NCI-H146 treated with DMSO at 0.1 percent for 48 hours (cell line): ENCODE data around the gene RPL12.

ENCODE experiments used
- DNase-seq: peaks from one replicate; lab custom pipeline; 2025; ENCODE audit not compliant: unreplicated experiment; lab: John Stamatoyannopoulos, UW

RPL12 gene

DNA sequence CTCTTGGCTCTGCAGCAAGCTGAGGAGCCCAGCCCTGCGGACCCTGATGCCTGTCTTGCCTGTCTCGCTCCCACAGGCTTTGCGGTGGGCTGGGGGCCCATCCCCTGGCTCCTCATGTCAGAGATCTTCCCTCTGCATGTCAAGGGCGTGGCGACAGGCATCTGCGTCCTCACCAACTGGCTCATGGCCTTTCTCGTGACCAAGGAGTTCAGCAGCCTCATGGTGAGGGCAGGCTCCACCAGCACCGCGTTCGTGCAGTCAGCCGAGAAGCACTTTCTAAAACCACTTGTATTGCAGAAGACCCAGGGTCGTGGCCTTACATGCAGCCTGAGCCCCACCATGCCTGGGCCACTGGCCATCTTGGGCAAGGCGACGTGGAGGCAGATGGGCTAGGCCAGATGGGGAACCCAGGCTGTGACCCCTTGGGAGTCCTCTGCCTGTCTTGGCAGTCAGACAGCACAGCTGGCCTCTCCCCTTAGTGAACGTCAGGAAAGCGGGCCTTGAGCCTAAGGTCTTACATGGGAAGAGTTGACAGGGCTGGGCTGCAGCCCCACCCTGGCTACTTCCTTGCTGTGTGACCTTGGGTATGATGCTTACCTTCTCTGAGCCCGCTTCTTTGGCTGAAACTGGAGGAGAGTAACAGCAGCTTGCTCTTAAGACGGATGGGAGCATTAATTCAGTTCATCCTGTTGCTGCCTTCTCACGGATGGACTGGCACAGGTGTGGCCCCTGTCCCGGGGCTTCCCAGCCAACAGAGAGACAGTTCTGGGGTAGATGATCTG lies 45.7 kb downstream of the RPL12 start:
- DNase-seq = no peak

DNA sequence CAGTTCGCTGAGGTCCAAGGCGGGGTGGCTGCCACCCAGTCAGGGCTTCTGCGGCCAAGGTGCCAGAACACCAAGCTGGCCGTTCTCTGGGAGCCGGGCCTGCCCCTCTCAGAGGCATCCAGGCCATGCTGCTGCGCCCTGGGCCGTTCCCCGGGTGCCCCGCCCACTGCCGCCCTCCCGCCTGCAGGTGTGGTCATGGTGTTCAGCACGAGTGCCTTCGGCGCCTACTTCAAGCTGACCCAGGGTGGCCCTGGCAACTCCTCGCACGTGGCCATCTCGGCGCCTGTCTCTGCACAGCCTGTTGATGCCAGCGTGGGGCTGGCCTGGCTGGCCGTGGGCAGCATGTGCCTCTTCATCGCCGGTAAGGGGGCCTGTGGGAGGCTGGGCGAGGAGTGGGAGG lies 46.6 kb downstream of the RPL12 start:
- no peak for DNase-seq

DNA sequence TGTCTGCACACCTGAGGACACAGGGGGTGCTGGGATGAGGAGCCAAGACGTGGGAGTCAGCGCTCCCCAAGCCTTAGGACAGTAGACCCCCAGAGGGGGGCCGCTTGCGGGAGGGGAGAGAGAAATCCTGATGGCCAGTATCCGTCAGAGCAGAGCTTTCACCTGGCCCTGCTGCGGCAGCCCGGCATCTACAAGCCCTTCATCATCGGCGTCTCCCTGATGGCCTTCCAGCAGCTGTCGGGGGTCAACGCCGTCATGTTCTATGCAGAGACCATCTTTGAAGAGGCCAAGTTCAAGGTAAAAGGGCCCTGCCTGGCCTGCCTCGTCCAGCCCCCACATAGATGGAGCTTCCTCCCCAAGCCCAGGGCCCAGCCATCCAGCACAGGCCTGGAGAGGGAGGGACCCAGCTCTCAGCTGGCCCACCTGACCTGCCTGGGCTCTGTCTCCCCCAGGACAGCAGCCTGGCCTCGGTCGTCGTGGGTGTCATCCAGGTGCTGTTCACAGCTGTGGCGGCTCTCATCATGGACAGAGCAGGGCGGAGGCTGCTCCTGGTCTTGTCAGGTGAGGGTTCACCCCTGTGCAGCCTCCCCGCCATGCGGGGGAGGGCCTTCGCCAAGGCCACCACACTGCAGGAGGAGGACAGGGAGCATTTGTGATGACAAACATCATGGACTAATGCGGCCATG lies 47.6 kb downstream of the RPL12 start:
- DNase-seq = no peak

DNA sequence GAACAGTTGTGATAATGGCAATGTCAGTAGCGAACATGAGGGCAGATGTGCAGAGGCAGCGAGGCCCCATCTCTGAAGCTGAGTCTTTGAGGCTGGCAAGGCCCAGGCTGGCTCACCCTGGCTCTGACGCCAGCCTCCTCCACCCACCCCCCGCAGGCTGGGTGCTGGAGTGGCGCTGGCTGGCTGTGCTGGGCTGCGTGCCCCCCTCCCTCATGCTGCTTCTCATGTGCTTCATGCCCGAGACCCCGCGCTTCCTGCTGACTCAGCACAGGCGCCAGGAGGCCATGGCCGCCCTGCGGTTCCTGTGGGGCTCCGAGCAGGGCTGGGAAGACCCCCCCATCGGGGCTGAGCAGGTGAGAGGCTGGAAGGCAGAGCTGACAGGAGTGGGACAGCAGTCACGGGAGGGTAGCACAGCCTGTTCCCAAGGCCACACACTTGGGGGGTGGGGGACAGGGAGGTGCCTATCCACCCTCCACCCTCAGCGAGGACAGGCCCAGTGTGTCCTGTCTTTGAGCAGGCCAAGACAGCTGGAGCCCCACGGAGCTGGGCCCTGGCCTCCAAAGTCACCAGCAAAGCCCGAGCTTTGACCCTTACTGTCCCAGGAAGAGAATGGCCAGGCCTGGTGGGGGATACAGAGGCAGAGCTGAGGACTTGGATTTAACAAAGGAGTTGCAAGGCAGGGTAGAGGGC lies 48.7 kb downstream of the RPL12 start:
- no peak for DNase-seq

DNA sequence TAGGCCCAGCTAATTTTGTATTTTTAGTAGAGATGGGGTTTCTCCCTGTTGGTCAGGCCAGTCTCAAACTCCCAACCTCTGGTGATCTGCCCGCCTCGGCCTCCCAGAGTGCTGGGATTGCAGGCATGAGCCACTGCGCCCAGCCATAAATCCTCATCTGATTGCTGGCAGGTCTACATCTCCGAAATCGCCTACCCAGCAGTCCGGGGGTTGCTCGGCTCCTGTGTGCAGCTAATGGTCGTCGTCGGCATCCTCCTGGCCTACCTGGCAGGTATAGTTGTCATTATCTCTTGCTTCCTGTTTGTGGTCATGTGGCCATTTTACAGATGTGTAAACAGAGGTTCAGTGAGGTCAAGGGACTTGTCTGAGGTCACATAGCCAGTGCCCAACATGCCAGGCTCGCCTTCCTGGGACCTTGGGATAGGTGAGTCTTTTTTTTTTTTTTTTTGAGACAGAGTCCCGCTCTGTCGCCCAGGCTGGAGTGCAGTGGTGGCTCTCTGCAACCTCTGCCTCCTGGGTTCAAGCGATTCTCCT lies 51.4 kb downstream of the RPL12 start:
- no peak for DNase-seq

DNA sequence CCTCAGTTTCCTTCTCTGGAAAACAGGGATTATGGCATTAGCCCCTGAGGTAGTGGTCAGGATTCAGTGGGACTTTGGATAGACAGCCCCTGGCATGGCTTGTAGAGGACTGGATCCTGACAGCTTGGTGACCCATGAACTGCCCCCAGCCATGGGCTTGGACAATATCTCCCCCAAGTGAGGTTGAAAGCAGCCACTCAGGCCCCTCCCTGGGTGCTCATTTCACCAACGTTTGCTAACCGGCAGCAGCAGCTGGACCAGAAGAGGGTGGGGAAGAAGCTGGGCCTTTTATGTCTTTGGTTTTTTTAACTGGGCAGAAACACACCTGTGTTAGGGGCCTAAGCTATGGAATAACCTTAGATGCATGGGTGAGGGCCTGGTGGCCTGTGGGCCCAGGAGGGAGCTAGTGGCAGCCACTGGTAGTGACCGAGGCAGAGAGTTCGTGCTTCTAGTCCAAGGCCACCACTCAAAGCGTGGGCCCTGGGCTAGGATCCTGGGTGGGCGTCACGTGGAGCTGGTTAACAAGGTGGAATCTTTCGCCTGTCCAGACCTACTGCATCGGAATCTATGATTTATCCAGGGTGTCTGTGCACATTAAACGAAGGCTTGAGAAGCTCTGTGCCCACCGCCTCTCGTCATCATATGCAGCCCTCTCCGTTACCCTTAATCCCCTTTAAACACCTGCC lies 52.3 kb downstream of the RPL12 start:
- DNase-seq = no peak

DNA sequence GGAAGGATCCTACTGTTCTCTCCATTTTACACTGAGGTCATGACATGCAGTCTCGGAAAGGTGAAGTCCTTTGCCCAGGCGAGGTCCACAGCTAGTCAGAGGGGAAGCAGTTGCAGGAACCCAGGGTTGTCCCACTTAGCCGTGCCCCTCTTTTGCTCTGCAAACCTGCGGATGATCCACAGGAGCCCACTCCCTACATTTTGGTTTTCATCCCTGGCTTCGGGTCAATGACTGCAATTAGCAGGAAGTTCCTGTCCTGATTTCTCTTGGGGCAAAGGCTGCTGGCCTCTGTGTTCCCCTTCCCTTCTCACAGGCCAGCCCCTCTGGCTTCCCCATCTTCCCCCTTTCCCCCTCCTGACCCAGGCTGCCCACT lies 52.9 kb downstream of the RPL12 start:
- no peak for DNase-seq
